Fibroblast of the aortic adventitia (primary cell): Measurements from ENCODE around the gene TRMT5. TPM values are rescaled to one million over a fixed set of nuclear protein-coding genes. Genes with fewer than 3 reads are reported as not detected.

ENCODE experiments used
- DNase-seq: peaks from one replicate; pipeline ENCODE4 v3.0.0-alpha.2; 2010; ENCODE audit warnings: low read depth
- H3K4me3 ChIP-seq: 2 replicates; pipeline ENCODE4 v1.5.1; 2011; ENCODE audit warnings: low read depth, mild to moderate bottlenecking, control low read depth, low read length, moderate library complexity
- total RNA-seq: library from RNA; depleted of rRNA; stranded (reverse); fragments of >200 nt; gene quantifications from 2 replicates; pipeline ENCODE4 v1.2.3, GENCODE V29; 2012; ENCODE audit warnings: low replicate concordance
- TF ChIP-seq, protein P1 (sequence below): IDR thresholded peaks from 2 replicates; pipeline ENCODE4 v1.5.1; 2011; ENCODE audit warnings: mild to moderate bottlenecking, low read length, control low read depth, inconsistent platforms; ENCODE audit not compliant: insufficient read depth

The TRMT5 gene
- total RNA-seq, 1 donor: 23.9 TPM

- TF ChIP-seq, protein P1, sequence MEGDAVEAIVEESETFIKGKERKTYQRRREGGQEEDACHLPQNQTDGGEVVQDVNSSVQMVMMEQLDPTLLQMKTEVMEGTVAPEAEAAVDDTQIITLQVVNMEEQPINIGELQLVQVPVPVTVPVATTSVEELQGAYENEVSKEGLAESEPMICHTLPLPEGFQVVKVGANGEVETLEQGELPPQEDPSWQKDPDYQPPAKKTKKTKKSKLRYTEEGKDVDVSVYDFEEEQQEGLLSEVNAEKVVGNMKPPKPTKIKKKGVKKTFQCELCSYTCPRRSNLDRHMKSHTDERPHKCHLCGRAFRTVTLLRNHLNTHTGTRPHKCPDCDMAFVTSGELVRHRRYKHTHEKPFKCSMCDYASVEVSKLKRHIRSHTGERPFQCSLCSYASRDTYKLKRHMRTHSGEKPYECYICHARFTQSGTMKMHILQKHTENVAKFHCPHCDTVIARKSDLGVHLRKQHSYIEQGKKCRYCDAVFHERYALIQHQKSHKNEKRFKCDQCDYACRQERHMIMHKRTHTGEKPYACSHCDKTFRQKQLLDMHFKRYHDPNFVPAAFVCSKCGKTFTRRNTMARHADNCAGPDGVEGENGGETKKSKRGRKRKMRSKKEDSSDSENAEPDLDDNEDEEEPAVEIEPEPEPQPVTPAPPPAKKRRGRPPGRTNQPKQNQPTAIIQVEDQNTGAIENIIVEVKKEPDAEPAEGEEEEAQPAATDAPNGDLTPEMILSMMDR: no peak
- DNase-seq: no peak
- no peak overlapping the region for H3K4me3 ChIP-seq
These were observed 34.1 kb downstream of the TRMT5 start for GRCh38 chr14:60946773-60947172.

DNA sequence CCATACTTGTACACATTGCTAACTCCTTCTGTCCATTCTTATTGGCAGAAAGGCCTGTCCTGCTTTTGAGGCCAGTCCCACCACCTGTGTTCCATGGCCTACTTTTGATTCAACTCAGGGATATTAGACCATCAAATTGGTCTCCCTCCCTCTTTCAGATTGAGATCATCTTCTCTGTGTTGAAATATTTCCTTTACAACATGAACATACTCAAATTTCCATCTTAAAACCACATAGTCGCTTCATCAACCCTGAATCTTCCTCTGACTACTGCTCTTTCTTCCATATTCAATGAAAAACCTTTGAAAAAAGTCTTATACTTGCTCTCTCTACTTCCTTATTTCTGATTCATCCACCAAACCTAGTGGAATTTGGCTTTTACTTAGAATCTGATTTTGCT, 34.9 kb downstream of the TRMT5 start:
- H3K4me3 ChIP-seq: no peak overlapping the region
- TF ChIP-seq, protein P1: no peak
- DNase-seq: no peak

GRCh38 chr14:60944204-60944603, 36.7 kb downstream of the TRMT5 start:
- no peak overlapping the region for H3K4me3 ChIP-seq
- TF ChIP-seq, protein P1: no peak
- DNase-seq: no peak

- no peak overlapping the region for H3K4me3 ChIP-seq
- TF ChIP-seq, protein P1: no peak
- no peak for DNase-seq
These were observed 37.2 kb downstream of the TRMT5 start for GRCh38 chr14:60943637-60944032.

- no peak overlapping the region for H3K4me3 ChIP-seq
- TF ChIP-seq, protein P1: no peak
- DNase-seq: no peak
These were observed 45.6 kb downstream of the TRMT5 start for GRCh38 chr14:60935319-60935718.

GRCh38 chr14:60933920-60934655, 46.8 kb downstream of the TRMT5 start:
- no peak overlapping the region for H3K4me3 ChIP-seq
- TF ChIP-seq, protein P1: no peak
- DNase-seq: no peak

DNA sequence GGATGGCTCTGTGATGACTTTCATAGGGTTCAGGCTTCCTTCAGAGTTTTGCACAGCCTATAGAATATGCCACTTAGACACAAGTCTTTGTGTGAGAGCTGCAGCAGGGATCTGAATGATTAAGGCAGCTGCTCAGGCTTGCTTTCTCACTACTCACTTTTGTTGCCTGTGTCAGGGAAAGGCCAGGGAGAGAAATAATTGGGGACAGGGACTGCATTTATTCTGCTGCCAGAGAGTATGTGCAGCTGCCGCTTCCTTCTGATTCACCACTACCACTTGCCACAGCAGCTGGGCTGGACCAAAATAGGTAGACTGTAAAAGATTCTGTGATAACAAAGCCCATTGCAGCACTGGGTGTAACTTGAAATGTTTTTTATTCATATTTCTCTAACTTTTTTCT, 49.7 kb downstream of the TRMT5 start:
- TF ChIP-seq, protein P1: no peak
- H3K4me3 ChIP-seq: no peak overlapping the region
- DNase-seq: no peak
